ENCODE results near the gene SAP30BP. TPM values are rescaled to one million over a fixed set of nuclear protein-coding genes. Genes with fewer than 3 reads are reported as not detected.
A peak's percentile ranks its signal among the peaks of the same experiment; 100 is the strongest.

The SAP30BP gene
- total and polyA plus RNA-seq, 10 of the 15 experiments (the other 5 are each of a cell fraction or from before 2014, with no cell fraction given) = 57.9 to 166 (median 94.5) TPM

- no peak for TF ChIP-seq PRDM15 (CRISPR knock-in tag; IDR thresholded peaks at IDR 0.05)
- peak; percentile 49 for TF ChIP-seq BCL3 (IDR thresholded peaks at IDR 0.05; ENCODE audit: borderline replicate concordance, insufficient read depth, low read depth, low read length, poor library complexity, severe bottlenecking)
- TF ChIP-seq PML (IDR thresholded peaks at IDR 0.05; ENCODE audit: low read length) = peak; percentile 55; the same call in 1 of the 2 replicates
- TF ChIP-seq RCOR1 (conservative IDR thresholded peaks at IDR 0.05; ENCODE audit: low read depth, low read length) = no peak
- TF ChIP-seq PAX8 (IDR thresholded peaks at IDR 0.05) = peak; percentile 90; the same call in 1 of the 2 replicates
- TF ChIP-seq IRF4 (IDR thresholded peaks at IDR 0.05; ENCODE audit: low read depth, low read length) = no peak
- TF ChIP-seq TARDBP (IDR thresholded peaks at IDR 0.05; ENCODE audit: borderline replicate concordance) = no peak
- no peak for TF ChIP-seq KLF5 (IDR thresholded peaks at IDR 0.05; ENCODE audit: partially characterized antibody)
- TF ChIP-seq MAX (IDR thresholded peaks at IDR 0.05; ENCODE audit: low read depth, low read length) = peak; percentile 52; the same call in 1 of the 2 replicates
- TF ChIP-seq ZBED1 (IDR thresholded peaks at IDR 0.05; ENCODE audit: borderline replicate concordance) = peak; percentile 93
- peak; percentile 91 for TF ChIP-seq NFIC (IDR thresholded peaks at IDR 0.05; ENCODE audit: low read depth, low read length)
- TF ChIP-seq ZSCAN29 (IDR thresholded peaks at IDR 0.05) = no peak
- TF ChIP-seq LARP7 (IDR thresholded peaks at IDR 0.05) = no peak
- no peak for TF ChIP-seq ZZZ3 (IDR thresholded peaks at IDR 0.05; ENCODE audit: control insufficient read depth, insufficient read length, low read depth)
- TF ChIP-seq NFXL1 (IDR thresholded peaks at IDR 0.05; ENCODE audit: borderline replicate concordance) = no peak
- TF ChIP-seq SKIL (IDR thresholded peaks at IDR 0.05; ENCODE audit: low read depth, poor library complexity, severe bottlenecking) = peak; percentile 93
- TF ChIP-seq NBN (IDR thresholded peaks at IDR 0.05) = peak; percentile 65; the same call in 1 of the 2 replicates
- no peak for TF ChIP-seq STAT3 (IDR thresholded peaks at IDR 0.05; ENCODE audit: low read depth, low read length)
- no peak for TF ChIP-seq NFYA (IDR thresholded peaks at IDR 0.05; ENCODE audit: borderline replicate concordance, low read depth, low read length)
- no peak for TF ChIP-seq JUND (IDR thresholded peaks at IDR 0.05; ENCODE audit: low read depth, low read length)
- TF ChIP-seq E4F1 (IDR thresholded peaks at IDR 0.05; ENCODE audit: borderline replicate concordance, partially characterized antibody) = no peak
- TF ChIP-seq HCFC1 (IDR thresholded peaks at IDR 0.05; ENCODE audit: low read length) = no peak
- 0 out of 2 replicates have a peak, but pooled peaks have one; percentile 17 for TF ChIP-seq YY1 (IDR thresholded peaks at IDR 0.05; ENCODE audit: low read depth, low read length)
Measured at GRCh38 chr17:75664099-75664549, 3.0 kb upstream of the SAP30BP start (continued).
